NCI-H146 treated with DMSO at 0.1 percent for 48 hours (cell line): ENCODE results near the gene NR0B2.
A peak's percentile ranks its signal among the peaks of the same experiment; 100 is the strongest.
"Not testable (repeated sequence)": the region's sequence is repeated elsewhere in the genome, so short reads cannot be mapped to it uniquely, and the experiment has no call there.

Experiments
- DNase-seq: peaks from one replicate; lab custom pipeline; 2025; ENCODE audit not compliant: unreplicated experiment; lab: John Stamatoyannopoulos, UW

The NR0B2 gene

DNA sequence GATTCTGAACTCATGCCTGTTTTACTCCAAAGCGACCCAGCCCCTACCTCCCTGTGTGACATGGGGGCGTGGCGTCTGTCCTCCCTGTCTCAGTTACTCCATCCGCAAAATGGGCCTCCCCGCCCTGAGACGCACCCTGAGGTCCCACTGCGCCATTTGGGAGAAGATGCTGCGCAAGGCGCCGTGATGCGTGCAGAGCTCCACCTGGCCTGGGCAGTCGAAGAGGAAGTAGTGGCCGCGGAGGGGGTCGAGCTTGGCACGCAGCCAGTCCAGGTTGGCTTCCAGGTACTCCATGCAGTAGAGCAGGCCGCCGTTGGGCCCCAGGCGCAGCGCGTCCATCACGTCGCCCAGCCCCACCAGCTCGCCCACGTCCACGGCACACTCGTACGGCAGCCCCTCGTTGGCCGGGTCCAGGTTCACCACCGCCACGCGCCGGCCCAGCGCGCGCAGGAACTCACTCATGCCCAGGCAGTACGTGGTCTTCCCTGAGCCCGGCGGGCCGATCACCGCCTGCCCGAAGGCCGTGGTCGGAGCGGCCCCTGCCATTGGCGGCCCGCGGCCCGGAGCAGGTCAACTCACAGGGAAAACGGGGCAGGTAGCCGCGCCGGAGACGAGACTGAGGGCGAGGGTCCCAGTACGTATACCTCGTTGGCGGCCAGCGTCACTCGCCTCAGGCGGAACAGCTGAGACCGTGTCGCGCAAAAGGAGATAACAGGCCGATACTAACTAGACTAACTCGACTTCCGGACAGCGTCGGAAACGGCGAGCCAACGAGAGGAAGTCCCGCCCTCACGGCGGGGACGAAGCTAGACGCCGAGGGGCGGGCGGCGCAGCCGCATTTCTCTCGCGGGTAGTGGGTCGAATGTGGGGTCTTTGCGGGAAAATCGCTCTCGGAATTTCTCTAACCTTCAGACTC lies 24.0 kb downstream of the NR0B2 start, which contains the start of gene GPN2:
Gene GPN2 (minus strand): TSS at position 733 of the 916 bp plus-strand sequence. CDS start 187 bp downstream, at position 546.
- DNase-seq = peak; percentile 40

DNA sequence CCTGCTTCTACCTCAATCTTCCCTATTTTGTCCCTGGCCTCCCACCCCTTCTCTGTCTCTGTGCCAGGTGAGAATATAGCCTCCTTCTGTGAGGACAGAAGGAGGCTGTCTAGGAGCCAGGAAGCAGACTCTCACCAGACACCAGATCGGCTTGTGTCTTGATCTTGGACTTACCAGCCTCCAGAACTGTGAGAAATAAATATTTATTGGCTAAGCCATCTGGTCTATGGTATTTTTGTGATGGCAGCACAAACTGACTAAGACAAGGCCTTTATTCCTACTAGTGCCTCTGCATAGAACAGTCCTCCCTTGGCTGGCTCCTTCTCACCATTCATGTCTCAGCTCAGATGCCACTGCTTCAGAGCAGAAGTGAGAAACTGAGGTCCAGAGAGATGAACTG lies 25.5 kb downstream of the NR0B2 start:
- no peak for DNase-seq

DNA sequence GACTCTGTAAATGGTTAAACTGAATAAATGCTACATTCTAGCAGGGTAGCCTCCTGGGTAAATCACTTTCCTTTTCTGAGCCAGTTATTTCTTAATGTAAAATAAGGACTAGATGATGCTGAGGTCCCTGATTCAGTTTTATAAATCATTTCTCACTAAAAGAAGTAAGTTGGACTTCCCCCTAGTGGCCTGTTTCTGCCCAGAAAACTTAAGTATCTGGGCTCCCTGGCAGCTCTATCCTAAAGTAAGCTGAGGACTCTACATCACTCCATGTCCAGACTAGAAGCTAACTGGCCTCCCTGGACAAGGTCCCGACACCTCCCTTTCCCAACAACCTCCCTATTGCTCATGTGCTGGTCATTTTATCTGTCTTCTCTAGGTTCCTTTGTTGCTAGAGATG lies 26.6 kb downstream of the NR0B2 start:
- no peak for DNase-seq

DNA sequence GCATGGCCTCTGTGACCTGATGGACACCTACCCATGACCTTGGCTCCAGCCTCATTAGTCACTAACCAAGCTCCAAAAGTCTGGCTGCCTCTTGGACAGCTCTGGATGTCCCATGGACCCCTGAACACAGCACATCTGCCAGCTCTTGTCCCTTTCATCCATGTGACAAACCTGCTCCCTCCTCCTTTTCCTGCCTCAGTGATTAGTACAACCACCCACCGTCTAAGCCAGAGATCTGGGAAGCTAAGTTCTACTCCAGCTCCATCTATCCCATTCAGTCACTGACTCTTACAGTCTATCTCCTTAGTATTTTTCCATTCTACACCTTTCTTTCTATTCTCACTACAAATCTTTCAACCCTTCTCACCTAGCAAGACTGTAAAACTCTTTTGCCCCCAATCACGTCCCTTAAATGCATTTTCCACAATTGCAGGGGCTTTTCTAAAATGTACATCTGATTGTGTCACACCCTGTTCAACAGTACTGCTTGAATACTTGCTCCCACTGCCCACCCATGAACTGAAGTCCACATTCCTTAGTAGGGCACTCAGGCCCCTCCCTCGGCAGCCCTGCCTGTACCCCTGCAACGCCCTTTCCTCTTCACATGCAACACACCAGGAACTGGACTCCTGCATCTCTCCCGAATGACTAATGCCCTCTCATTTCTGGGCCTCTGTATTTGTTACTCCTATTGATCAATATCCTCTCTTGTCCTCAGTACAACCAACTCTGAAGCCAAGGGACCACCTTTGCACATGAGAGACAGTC lies 30.9 kb downstream of the NR0B2 start:
- no peak for DNase-seq

DNA sequence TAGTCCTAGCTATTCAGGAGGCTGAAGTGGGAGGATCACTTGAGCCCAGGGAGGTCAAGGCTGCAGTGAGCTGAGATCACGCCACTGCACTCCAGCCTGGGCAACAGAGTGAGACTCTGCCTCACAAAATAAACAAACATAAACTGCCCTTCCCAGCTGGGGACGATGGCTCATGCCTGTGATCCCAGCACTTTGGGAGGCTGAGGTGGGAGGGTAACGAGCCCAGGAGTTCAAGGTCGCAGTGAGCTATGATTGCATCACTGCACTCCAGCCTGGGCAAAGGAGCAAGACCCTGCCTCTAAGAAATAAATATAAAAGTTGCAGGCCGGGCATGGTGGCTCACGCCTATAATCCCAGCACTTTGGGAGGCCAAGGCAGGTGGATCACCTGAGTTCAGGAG lies 32.2 kb downstream of the NR0B2 start:
- not testable (repeated sequence) for DNase-seq

DNA sequence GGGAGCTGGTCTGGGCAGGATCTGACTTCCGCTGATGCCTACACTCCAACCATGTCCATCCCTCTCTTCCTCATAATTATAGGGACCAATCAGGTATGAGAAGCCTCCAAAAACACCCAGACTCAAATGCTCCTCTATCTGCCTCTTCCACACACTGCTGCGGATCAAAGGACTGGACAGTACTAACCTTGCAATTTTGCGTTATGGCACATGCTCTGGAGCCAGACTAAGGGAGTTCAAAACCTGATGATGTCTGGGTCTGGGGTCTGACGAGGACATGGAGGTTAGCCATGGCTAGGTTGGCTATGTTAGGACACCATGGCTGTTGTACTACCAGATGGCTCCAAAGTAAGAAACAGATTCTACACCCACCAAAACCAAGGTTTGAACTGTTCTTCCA lies 34.0 kb downstream of the NR0B2 start:
- no peak for DNase-seq

DNA sequence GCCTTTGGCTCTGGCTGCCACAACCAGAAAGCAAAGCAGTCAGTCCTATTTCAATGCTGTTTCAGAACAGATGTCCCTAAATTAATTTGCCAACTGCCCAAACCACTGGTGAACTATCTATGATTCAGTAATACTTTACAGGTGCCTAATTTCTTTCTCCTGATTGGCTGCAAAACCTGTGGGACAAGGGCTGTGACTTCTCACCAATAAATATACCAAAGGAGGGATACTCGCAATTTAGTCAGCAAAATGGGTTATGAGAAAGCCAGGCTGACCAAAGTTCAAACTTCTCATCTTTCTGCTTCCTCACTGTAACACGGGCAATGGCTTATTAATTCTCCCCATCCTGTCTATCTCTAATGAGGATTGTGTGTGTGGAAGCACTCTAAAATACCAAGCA lies 36.4 kb downstream of the NR0B2 start:
- no peak for DNase-seq

DNA sequence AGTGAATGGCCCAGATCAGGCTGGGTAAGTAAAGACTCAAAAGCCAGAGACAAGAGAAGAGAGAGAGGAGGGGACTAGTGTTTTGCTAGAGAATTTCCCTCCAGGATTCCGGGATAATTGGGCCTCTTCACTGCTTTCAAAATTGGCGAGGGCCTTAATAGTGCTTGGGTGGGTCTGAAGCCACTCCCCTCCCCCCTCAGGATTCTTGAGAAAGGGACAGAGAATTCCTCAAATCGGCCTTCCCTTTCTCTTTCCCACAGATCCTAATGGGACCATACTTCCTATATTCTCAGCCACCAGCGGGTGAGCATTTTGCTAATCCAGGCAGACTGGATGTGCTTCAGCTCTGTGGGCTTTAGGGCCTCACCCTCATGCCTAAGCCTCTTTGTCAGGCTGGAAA lies 38.9 kb downstream of the NR0B2 start:
- no peak for DNase-seq

DNA sequence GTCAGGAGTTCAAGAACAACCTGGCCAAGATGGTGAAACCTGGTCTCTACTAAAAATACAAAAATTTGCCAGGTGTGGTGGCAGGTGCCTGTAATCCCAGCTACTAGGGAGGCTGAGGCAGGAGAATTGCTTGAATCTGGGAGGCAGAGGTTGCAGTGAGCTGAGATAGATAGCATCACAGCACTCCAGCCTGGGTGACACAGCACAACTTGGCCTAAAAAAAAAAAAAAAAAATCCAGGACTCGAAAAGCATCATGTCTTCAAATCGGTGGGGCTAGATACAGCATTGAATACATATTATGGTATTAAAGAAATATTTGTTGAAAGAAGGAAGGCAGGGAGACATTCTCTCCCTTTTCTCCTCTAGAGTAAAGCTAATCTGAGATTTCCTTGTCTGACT lies 40.7 kb downstream of the NR0B2 start:
- not testable (repeated sequence) for DNase-seq

DNA sequence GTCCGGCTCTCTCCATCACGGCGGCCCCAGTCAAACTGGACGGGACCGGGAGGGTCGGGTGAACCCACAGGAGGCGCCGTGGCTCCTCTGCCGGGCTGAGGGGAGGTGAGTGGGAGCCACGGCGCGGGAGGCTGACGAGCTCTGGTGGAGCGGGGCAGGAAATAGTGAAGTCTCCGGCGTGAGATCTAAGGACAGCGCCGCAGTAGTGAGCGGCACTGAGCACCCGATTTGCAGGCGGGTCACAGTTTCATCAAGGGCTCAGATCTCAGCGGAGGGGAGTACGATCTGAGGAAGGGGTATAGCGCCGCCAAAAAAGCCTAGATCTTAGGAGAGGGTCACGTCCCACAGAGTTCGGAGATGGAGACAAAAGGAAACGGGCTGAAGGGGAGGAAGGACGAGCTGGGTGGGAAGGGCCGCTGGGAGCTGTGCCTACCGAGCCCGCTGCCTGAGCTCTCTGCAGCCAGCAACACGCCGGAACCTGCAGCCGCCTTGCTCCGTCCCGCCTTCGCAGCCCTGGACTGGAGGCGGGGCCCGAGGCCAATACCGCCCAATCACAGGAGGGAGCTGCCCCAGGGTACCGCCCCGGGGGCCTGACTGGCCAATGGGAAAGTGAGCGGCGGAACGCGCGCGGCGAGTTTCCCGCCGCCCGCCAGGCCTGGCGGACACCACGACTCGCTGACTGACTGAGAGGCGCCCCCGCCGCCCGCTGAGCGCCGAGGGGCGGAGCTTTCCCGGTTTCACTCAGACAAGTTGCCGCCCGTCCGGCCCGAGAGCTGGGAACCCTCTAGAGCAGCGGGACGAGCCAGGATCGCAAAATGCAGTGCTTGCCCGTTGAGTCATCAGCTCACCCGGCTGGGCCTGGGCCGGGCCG lies 48.9 kb downstream of the NR0B2 start:
- peak; percentile 86 for DNase-seq

DNA sequence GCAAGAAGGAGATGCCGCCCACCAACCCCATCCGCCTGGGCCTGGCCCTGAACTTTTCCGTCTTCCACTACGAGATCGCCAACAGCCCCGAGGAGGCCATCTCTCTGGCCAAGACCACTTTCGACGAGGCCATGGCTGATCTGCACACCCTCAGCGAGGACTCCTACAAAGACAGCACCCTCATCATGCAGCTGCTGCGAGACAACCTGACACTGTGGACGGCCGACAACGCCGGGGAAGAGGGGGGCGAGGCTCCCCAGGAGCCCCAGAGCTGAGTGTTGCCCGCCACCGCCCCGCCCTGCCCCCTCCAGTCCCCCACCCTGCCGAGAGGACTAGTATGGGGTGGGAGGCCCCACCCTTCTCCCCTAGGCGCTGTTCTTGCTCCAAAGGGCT lies 50.1 kb downstream of the NR0B2 start:
- DNase-seq = no peak

DNA sequence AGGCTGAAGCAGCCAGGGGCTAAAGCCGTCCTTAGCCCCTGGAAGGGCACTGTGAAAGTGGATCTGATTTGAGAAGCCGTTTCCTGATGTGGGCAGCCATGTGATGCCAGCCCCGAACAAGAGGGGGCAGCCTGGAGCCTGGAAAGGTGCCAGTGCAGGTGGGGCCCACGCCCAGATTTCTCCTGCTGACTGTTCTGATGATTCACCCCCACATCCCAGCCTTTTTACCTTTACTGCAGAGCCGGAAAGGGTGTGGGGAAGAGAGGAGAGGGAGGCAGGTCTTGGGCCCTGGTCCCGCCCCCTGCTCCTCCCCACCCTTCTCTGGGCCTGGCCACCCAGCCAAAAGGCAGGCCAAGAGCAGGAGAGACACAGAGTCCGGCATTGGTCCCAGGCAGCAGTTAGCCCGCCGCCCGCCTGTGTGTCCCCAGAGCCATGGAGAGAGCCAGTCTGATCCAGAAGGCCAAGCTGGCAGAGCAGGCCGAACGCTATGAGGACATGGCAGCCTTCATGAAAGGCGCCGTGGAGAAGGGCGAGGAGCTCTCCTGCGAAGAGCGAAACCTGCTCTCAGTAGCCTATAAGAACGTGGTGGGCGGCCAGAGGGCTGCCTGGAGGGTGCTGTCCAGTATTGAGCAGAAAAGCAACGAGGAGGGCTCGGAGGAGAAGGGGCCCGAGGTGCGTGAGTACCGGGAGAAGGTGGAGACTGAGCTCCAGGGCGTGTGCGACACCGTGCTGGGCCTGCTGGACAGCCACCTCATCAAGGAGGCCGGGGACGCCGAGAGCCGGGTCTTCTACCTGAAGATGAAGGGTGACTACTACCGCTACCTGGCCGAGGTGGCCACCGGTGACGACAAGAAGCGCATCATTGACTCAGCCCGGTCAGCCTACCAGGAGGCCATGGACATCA lies 50.7 kb downstream of the NR0B2 start, which contains the start of gene SFN:
Gene SFN (plus strand): TSS at position 369 of the 904 bp plus-strand sequence. CDS start 64 bp downstream, at position 433.
- DNase-seq = peak; percentile 87

DNA sequence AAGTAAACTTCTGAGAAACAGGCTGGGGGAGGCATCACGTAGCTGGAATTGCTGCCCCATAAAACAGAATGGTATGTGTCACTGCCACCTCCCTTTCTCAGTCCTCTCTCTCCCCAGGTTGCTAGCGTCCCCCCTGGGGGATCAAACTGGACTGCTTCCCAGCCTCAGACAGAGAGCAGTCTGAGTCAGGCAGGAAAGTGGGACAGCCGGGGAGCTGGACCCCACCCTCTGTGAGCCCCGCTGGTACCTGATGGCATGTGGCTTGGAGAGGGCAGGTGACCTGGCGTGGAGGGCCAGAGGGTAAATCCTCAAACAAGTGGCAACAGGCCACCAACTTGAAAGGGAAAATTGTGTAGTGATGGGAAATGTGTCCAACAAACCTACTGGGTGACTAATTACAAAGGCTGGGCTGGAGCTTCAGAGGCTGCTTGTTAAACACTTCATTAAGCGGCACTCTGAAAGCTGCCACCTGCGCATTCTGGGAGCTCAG lies 51.8 kb downstream of the NR0B2 start:
- no peak for DNase-seq
